ENCODE results near the gene FGD3. TPM values are rescaled to one million over a fixed set of nuclear protein-coding genes. Genes with fewer than 3 reads are reported as not detected.

The FGD3 gene
- total RNA-seq, 1 donor from 2014 or later = 0.09 TPM

- no peaks in the 10 kb centered on the region for H3K27me3 ChIP-seq (ENCODE audit: insufficient read depth, low read length)
- H3K4me1 ChIP-seq (ENCODE audit: insufficient read depth, low read length) = no peaks in the 10 kb centered on the region
- H3K79me2 ChIP-seq (ENCODE audit: insufficient read depth, low read length) = no peaks in the 10 kb centered on the region
- DNase-seq (ENCODE audit: low read depth) = no peak
- no peak overlapping the region for H2AFZ ChIP-seq (ENCODE audit: low read depth, low read length)
- Mint-ChIP-seq H3K36me3 (ENCODE audit: low read depth, unreplicated experiment) (no peaks in the 10 kb centered on the region), H3K4me1 (ENCODE audit: low read depth, unreplicated experiment) (peaks cover 2% of the 10 kb centered on the region), H3K27me3 (ENCODE audit: low read depth, unreplicated experiment) (peaks cover 37% of the 10 kb centered on the region), H3K27ac (ENCODE audit: unreplicated experiment) (no peak overlapping the region), H3K9me3 (ENCODE audit: unreplicated experiment) (peaks cover 1% of the 10 kb centered on the region), H3K4me3 (ENCODE audit: unreplicated experiment) (no peak overlapping the region)
- no peak overlapping the region for H3K4me2 ChIP-seq (ENCODE audit: low read length)
- H3K4me3 ChIP-seq (ENCODE audit: insufficient read depth, low read depth, low read length) = no peak overlapping the region
- no peak for TF ChIP-seq EZH2 (IDR thresholded peaks at IDR 0.05; ENCODE audit: insufficient read depth, low read length)
- TF ChIP-seq, protein P1, sequence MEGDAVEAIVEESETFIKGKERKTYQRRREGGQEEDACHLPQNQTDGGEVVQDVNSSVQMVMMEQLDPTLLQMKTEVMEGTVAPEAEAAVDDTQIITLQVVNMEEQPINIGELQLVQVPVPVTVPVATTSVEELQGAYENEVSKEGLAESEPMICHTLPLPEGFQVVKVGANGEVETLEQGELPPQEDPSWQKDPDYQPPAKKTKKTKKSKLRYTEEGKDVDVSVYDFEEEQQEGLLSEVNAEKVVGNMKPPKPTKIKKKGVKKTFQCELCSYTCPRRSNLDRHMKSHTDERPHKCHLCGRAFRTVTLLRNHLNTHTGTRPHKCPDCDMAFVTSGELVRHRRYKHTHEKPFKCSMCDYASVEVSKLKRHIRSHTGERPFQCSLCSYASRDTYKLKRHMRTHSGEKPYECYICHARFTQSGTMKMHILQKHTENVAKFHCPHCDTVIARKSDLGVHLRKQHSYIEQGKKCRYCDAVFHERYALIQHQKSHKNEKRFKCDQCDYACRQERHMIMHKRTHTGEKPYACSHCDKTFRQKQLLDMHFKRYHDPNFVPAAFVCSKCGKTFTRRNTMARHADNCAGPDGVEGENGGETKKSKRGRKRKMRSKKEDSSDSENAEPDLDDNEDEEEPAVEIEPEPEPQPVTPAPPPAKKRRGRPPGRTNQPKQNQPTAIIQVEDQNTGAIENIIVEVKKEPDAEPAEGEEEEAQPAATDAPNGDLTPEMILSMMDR (IDR thresholded peaks at IDR 0.05; ENCODE audit: insufficient read depth, low read depth, low read length) = no peak
- no peaks in the 10 kb centered on the region for H3K36me3 ChIP-seq (ENCODE audit: insufficient read depth, low read length)
- no peaks in the 10 kb centered on the region for H3K9me3 ChIP-seq (ENCODE audit: insufficient read depth, low read depth, low read length)
- no peak overlapping the region for H3K27ac ChIP-seq (ENCODE audit: low read depth, low read length)
- no peak overlapping the region for H3K9ac ChIP-seq (ENCODE audit: low read length)
- no peaks in the 10 kb centered on the region for H4K20me1 ChIP-seq (ENCODE audit: insufficient read depth, low read length)
- no peak for FAIRE-seq
These were observed 70.3 kb downstream of the FGD3 start for GRCh38 chr9:93017621-93018020.

DNA sequence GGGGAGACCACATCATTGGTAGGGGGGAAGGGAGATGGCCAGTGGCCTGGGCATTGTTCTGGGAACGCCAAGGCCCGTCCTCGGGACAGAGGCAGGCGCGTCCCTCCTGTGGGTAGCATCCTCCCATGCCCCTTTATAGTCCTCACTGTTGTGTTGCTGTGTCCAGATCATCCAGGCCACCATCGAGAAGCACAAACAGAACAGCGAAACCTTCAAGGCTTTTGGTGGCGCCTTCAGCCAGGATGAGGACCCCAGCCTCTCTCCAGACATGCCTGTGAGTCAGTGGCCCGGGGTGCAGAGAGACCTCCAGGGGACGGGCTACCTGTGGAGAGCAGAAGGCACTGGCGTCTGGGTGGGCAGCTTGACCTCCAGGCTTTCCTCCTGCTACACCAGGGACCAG, 72.8 kb downstream of the FGD3 start:
- Histone ChIP-seq H3K9me3 (ENCODE audit: insufficient read depth, low read depth, low read length) (no peaks in the 10 kb centered on the region), H3K79me2 (ENCODE audit: insufficient read depth, low read length) (no peaks in the 10 kb centered on the region), H4K20me1 (ENCODE audit: insufficient read depth, low read length) (no peaks in the 10 kb centered on the region), H3K27ac (ENCODE audit: low read depth, low read length) (no peak overlapping the region), H3K27me3 (ENCODE audit: insufficient read depth, low read length) (no peaks in the 10 kb centered on the region), H3K4me1 (ENCODE audit: insufficient read depth, low read length) (no peaks in the 10 kb centered on the region), H2AFZ (ENCODE audit: low read depth, low read length) (no peak overlapping the region), H3K9ac (ENCODE audit: low read length) (no peak overlapping the region), H3K36me3 (ENCODE audit: insufficient read depth, low read length) (no peaks in the 10 kb centered on the region), H3K4me3 (ENCODE audit: insufficient read depth, low read depth, low read length) (no peak overlapping the region), H3K4me2 (ENCODE audit: low read length) (no peak overlapping the region)
- H3K4me1 Mint-ChIP-seq (ENCODE audit: low read depth, unreplicated experiment) = peaks cover 2% of the 10 kb centered on the region
- peaks cover 1% of the 10 kb centered on the region for H3K9me3 Mint-ChIP-seq (ENCODE audit: unreplicated experiment)
- H3K27me3 Mint-ChIP-seq (ENCODE audit: low read depth, unreplicated experiment) = peaks cover 37% of the 10 kb centered on the region
- no peak for FAIRE-seq
- no peaks in the 10 kb centered on the region for H3K36me3 Mint-ChIP-seq (ENCODE audit: low read depth, unreplicated experiment)
- no peak for DNase-seq (ENCODE audit: low read depth)
- no peak overlapping the region for H3K27ac Mint-ChIP-seq (ENCODE audit: unreplicated experiment)
- TF ChIP-seq, protein P1 (IDR thresholded peaks at IDR 0.05; ENCODE audit: insufficient read depth, low read depth, low read length) = no peak
- TF ChIP-seq EZH2 (IDR thresholded peaks at IDR 0.05; ENCODE audit: insufficient read depth, low read length) = no peak
- no peak overlapping the region for H3K4me3 Mint-ChIP-seq (ENCODE audit: unreplicated experiment)

DNA sequence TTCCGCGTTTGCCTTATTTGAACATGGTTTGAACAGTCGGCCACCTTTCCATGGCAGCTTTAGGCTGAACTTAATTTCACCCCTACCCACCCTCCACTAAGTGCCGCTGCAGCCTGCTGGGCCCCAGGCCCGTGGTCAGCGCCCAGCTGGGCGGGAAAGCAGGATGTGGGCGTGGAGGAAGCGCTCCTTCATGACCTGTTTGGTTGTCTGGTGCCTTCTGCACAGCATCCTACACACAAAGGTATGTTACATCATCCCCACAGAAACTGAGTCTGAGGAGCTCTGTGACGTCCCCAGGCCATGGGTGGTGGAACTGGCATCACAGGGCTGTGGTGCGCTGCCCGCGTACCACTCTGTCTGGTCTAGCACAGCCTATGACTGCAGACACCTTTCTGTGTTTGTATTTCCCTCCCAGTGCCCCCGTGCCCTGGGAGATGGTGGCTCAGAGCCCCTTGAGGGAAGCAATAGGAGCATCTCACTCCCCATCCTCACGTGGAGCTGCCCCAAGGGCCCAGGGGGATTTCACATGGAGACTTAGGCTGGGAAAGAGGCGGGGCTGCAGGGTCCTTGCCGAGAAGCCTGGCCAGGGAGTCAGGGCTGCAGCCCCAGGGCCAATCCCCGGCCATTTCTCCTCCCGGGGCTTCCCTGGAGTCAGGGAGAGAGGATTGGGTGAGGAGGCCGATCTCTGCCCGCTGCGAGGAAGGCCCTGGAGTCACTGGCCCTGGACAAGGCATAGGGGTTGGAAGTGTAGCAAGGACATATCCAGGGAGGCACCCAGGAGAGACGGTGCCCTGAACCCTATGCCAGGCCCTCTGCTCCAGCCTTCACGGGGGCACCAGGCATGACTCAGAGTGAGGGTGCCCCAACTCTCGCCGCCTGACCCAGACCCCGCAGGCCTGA, 73.7 kb downstream of the FGD3 start:
- Histone ChIP-seq H3K9ac (ENCODE audit: low read length) (no peak overlapping the region), H3K9me3 (ENCODE audit: insufficient read depth, low read depth, low read length) (no peaks in the 10 kb centered on the region), H3K79me2 (ENCODE audit: insufficient read depth, low read length) (no peaks in the 10 kb centered on the region), H2AFZ (ENCODE audit: low read depth, low read length) (no peak overlapping the region), H3K27me3 (ENCODE audit: insufficient read depth, low read length) (no peaks in the 10 kb centered on the region), H3K4me3 (ENCODE audit: insufficient read depth, low read depth, low read length) (no peak overlapping the region), H3K36me3 (ENCODE audit: insufficient read depth, low read length) (no peaks in the 10 kb centered on the region), H3K27ac (ENCODE audit: low read depth, low read length) (no peak overlapping the region), H3K4me2 (ENCODE audit: low read length) (no peak overlapping the region), H3K4me1 (ENCODE audit: insufficient read depth, low read length) (no peaks in the 10 kb centered on the region), H4K20me1 (ENCODE audit: insufficient read depth, low read length) (no peaks in the 10 kb centered on the region)
- FAIRE-seq = no peak
- H3K36me3 Mint-ChIP-seq (ENCODE audit: low read depth, unreplicated experiment) = no peaks in the 10 kb centered on the region
- H3K4me1 Mint-ChIP-seq (ENCODE audit: low read depth, unreplicated experiment) = peaks cover 2% of the 10 kb centered on the region
- TF ChIP-seq EZH2 (IDR thresholded peaks at IDR 0.05; ENCODE audit: insufficient read depth, low read length) = no peak
- TF ChIP-seq, protein P1 (IDR thresholded peaks at IDR 0.05; ENCODE audit: insufficient read depth, low read depth, low read length) = no peak
- H3K4me3 Mint-ChIP-seq (ENCODE audit: unreplicated experiment) = no peak overlapping the region
- H3K27ac Mint-ChIP-seq (ENCODE audit: unreplicated experiment) = no peak overlapping the region
- H3K27me3 Mint-ChIP-seq (ENCODE audit: low read depth, unreplicated experiment) = peaks cover 42% of the 10 kb centered on the region
- H3K9me3 Mint-ChIP-seq (ENCODE audit: unreplicated experiment) = peaks cover 1% of the 10 kb centered on the region
- DNase-seq (ENCODE audit: low read depth) = no peak

All from astrocyte (in vitro differentiated cells and primary cell).